A549 (cell line): ENCODE measurements around the gene DDX4. TPM values are rescaled to one million over a fixed set of nuclear protein-coding genes. Genes with fewer than 3 reads are reported as not detected.
A peak's percentile ranks its signal among the peaks of the same experiment; 100 is the strongest.

Experiments used
- ATAC-seq, 2 experiments: fragments of 200-7000 bp in 1 of 2; fragments of >200 bp in 1 of 2; cut with Nextera tagmentation in 1 of 2; cut with Tn5 transposase in 1 of 2; 3 replicates each; pipeline versions ENCODE4 v1.8.0 to v1.9.1; 2018 to 2020; ENCODE audit warnings: mild to moderate bottlenecking in 1 of 2, moderate library complexity in 1 of 2
- CTCF ChIA-PET: fragments of 300-600 bp; sonication (Branson Sonifier 250); formaldehyde crosslinking; extraction: SDS; loops from one replicate; lab custom pipeline; 2021; ENCODE audit warnings: antibody characterized with exemption, inconsistent platforms; lab: Yijun Ruan, JAX
- POLR2A ChIA-PET: fragments of 350-600 bp; formaldehyde crosslinking; extraction: SDS; loops from one replicate; lab custom pipeline; 2021; ENCODE audit warnings: antibody characterized with exemption, inconsistent platforms; lab: Yijun Ruan, JAX
- DNase-seq, 2 experiments: peaks; one replicate each; pipeline versions ENCODE4 v3.0.0 to v3.0.0-alpha.2; 2011 to 2016; ENCODE audit warnings: low read depth in 1 of 2, low spot score in 1 of 2
- FAIRE-seq: peaks from 2 replicates; lab custom pipeline; 2011; peaks lifted over from hg19 to GRCh38; lab: Jason Lieb, UNC
- H3K27ac ChIP-seq, 2 experiments: fragments of >200 bp; sonication (Bioruptor Twin); formaldehyde crosslinking; 3 replicates each; pipeline ENCODE4 v1.5.1; 2016 to 2017
- H3K4me1 ChIP-seq: fragments of >200 bp; sonication (Bioruptor Twin); formaldehyde crosslinking; 3 replicates; pipeline ENCODE4 v1.6.1; 2016
- H3K4me2 ChIP-seq: fragments of >200 bp; sonication (Bioruptor Twin); formaldehyde crosslinking; 3 replicates; pipeline ENCODE4 v1.6.1; 2016
- H3K4me3 ChIP-seq: fragments of >200 bp; sonication (Bioruptor Twin); formaldehyde crosslinking; 3 replicates; pipeline ENCODE4 v1.5.1; 2016
- H3K9me3 ChIP-seq: fragments of >200 bp; sonication (Bioruptor Twin); formaldehyde crosslinking; 3 replicates; pipeline ENCODE4 v1.6.1; 2016
- CBX8 ChIP-seq: fragments of 200-600 bp; sonication (generic); IDR thresholded peaks from 2 replicates; pipeline ENCODE4 v1.6.1; 2016
- ESRRA ChIP-seq: fragments of 150-350 bp; IDR thresholded peaks from 2 replicates; pipeline ENCODE4 v1.6.1; 2014; ENCODE audit warnings: mild to moderate bottlenecking, low read length, borderline replicate concordance
- FOSB ChIP-seq: fragments of 250-450 bp; sonication (Bioruptor Pico); IDR thresholded peaks from 2 replicates; pipeline ENCODE4 v1.5.0; 2020; ENCODE audit warnings: mild to moderate bottlenecking, moderate library complexity
- HDAC2 ChIP-seq: fragments of 200-600 bp; sonication (generic); IDR thresholded peaks from 2 replicates; pipeline ENCODE4 v1.6.1; 2016
- HMGXB4 ChIP-seq: fragments of 250-450 bp; sonication (Bioruptor Pico); IDR thresholded peaks from 2 replicates; pipeline ENCODE4 v1.5.0; 2021; ENCODE audit warnings: mild to moderate bottlenecking, moderate library complexity, borderline replicate concordance
- JUNB ChIP-seq: fragments of >200 bp; sonication (Bioruptor Twin); formaldehyde crosslinking; IDR thresholded peaks from 2 replicates; pipeline ENCODE4 v1.6.1; 2016
- KDM5A ChIP-seq: fragments of 200-600 bp; sonication (generic); IDR thresholded peaks from 2 replicates; pipeline ENCODE4 v1.6.1; 2016; ENCODE audit warnings: antibody characterized with exemption, mild to moderate bottlenecking
- MAZ ChIP-seq: fragments of 150-350 bp; IDR thresholded peaks from 2 replicates; pipeline ENCODE4 v1.6.1; 2014; ENCODE audit warnings: antibody characterized with exemption, low read depth, low read length, borderline replicate concordance
- PHF8 ChIP-seq: fragments of 200-600 bp; sonication (generic); IDR thresholded peaks from 2 replicates; pipeline ENCODE4 v1.6.1; 2016; ENCODE audit warnings: low read depth, mild to moderate bottlenecking, antibody characterized with exemption, moderate library complexity, borderline replicate concordance
- POLR2AphosphoS2 ChIP-seq: conservative IDR thresholded peaks from 2 replicates; pipeline ENCODE4 v1.6.1; 2012; ENCODE audit warnings: low read length, improper control_type of control experiment, inconsistent platforms
- RFX5 ChIP-seq: fragments of 450-650 bp; IDR thresholded peaks from 2 replicates; pipeline ENCODE4 v1.7.1; 2014; ENCODE audit warnings: antibody characterized with exemption, mild to moderate bottlenecking, moderate library complexity
- ZC3H11A ChIP-seq: fragments of 450-650 bp; IDR thresholded peaks from 2 replicates; pipeline ENCODE4 v1.6.1; 2014; ENCODE audit warnings: antibody characterized with exemption, mild to moderate bottlenecking
- WGBS: methylation state at CpG from one replicate; pipeline ENCODE4 v1.1.6; 2017; ENCODE audit errors: missing lambda C conversion rate; 5-methylcytosine and 5-hydroxymethylcytosine counted together
- polyA plus RNA-seq, 4 experiments: library from polyadenylated mRNA; depleted of rRNA in 3 of 4; stranded (reverse); fragments of >200 nt; fragmentation: RNase III in 1 of 4; extraction: RNeasy Plus Mini Kit Qiagen cat#74134 plus additional on column Dnase treatment in 1 of 4; gene quantifications; 2 replicates in 3 of 4; 3 replicates in 1 of 4; pipeline ENCODE4 v1.2.3, GENCODE V29; 2011 to 2017
- small RNA-seq, 6 experiments: library from RNA; depleted of rRNA; stranded (forward); fragments of <200 nt; gene quantifications; one replicate each; pipeline ENCODE3, GENCODE V24; 2012
- TF ChIP-seq, protein P1 (sequence below): IDR thresholded peaks from 2 replicates; pipeline ENCODE4 v1.6.1; 2012

The DDX4 gene
- polyA plus RNA-seq, 2 of the 4 experiments (the other 2 are of a cell fraction), result 0.09 TPM; not detected in 1

DNA sequence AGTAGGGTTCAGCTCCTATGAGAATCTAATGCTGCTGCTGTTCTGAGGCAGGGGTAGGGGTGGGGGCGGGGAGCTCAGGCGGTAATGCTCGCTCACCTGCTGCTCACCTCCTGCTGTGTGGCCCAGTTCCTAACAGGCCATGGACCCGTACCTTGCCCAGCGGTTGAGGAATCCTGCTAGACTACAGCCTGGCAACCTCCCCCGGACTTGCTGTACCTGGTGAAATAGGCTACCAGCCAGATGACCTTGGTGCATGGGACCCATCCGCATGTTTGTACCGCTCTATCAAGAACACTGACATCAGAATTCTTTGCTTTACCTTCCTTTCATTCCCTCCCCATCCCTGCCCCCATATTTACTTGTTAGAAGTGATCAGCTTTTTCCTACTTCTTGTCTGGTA, 128.6 kb downstream of the DDX4 start:
- 94% methylated on average over 6 of the region's 8 CpGs for WGBS
- FAIRE-seq (no peak), ATAC-seq (no peak), DNase-seq (no peak)
- POLR2A ChIA-PET, result no interaction called here
- no peak for TF ChIP-seq KDM5A
- TF ChIP-seq ESRRA, result no peak
- TF ChIP-seq HDAC2, result no peak
- TF ChIP-seq FOSB (CRISPR knock-in tag), result no peak
- TF ChIP-seq CBX8, result no peak
- TF ChIP-seq ZC3H11A, result no peak
- no peak for TF ChIP-seq PHF8
- TF ChIP-seq HMGXB4 (CRISPR knock-in tag), result no peak
- TF ChIP-seq MAZ, result no peak
- no peak for TF ChIP-seq JUNB
- TF ChIP-seq RFX5, result no peak
- TF ChIP-seq, protein P1, sequence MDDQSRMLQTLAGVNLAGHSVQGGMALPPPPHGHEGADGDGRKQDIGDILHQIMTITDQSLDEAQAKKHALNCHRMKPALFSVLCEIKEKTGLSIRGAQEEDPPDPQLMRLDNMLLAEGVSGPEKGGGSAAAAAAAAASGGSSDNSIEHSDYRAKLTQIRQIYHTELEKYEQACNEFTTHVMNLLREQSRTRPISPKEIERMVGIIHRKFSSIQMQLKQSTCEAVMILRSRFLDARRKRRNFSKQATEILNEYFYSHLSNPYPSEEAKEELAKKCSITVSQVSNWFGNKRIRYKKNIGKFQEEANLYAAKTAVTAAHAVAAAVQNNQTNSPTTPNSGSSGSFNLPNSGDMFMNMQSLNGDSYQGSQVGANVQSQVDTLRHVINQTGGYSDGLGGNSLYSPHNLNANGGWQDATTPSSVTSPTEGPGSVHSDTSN, result no peak
- no peak for TF ChIP-seq POLR2AphosphoS2
- Histone ChIP-seq H3K9me3 (no peaks in the 10 kb centered on the region), H3K4me1 (peaks cover 38% of the 10 kb centered on the region), H3K4me2 (no peak overlapping the region), H3K27ac (peak overlapping the region in 1 of 2 experiments; percentile 44; a peak in 1 of 6 replicates), H3K4me3 (no peak overlapping the region)
- CTCF ChIA-PET, result interaction anchor here (0.9 kb wide), 1 partner anchor 69 kb away, joined by 3 read pairs; no protein-coding TSS in a partner anchor

Small RNA genes lying within 50 kb of the gene (small RNA-seq; reads per million reads assigned to genes)
- gene AC016632.1, result 0 reads per million in 6 experiments
- gene RNA5SP183, result 0 to 0.26 (median 0) reads per million in 6 experiments

Other genes with a start within 250 kb of the DDX4 start
- 71.6 and 80.5 TPM in 2 replicates for gene PLPP1, start 203.1 kb upstream of the DDX4 start, polyA plus RNA-seq (2011; rRNA removed)
- gene PLPP1, start 203.1 kb upstream of the DDX4 start, polyA plus RNA-seq (2017; fragmentation: RNase III; extraction: RNeasy Plus Mini Kit Qiagen cat#74134 plus additional on column Dnase treatment), result 23.9 to 40.4 TPM (median 37.7 TPM) in 3 replicates
- 37.3 and 43.5 TPM in 2 replicates for gene SLC38A9, start 25.7 kb upstream of the DDX4 start, polyA plus RNA-seq (2011; rRNA removed)
- 20.0 to 25.5 TPM (median 22.8 TPM) in 3 replicates for gene SLC38A9, start 25.7 kb upstream of the DDX4 start, polyA plus RNA-seq (2017; fragmentation: RNase III; extraction: RNeasy Plus Mini Kit Qiagen cat#74134 plus additional on column Dnase treatment)
- 2.0 and 2.2 TPM in 2 replicates for gene IL31RA, start 113.3 kb downstream of the DDX4 start, polyA plus RNA-seq (2011; rRNA removed)
- 0.94 to 1.2 TPM (median 0.95 TPM) in 3 replicates for gene IL31RA, start 113.3 kb downstream of the DDX4 start, polyA plus RNA-seq (2017; fragmentation: RNase III; extraction: RNeasy Plus Mini Kit Qiagen cat#74134 plus additional on column Dnase treatment)